GM12878 (cell line): ENCODE data around the gene DNAH17. TPM values are rescaled to one million over a fixed set of nuclear protein-coding genes. Genes with fewer than 3 reads are reported as not detected.

Source experiments
- ATAC-seq: fragments of 200-7000 bp; cut with Tn5 transposase; 3 replicates; pipeline ENCODE4 v1.9.1; 2020; ENCODE audit warnings: mild to moderate bottlenecking, moderate library complexity
- BruUV-seq: library from RNA; stranded (reverse); fragments of 400-500 nt; replicated peaks from 2 replicates; lab custom pipeline; 2021; lab: Mats Ljungman, UMichigan
- CTCF ChIA-PET: fragments of 300-600 bp; sonication (Branson Sonifier 250); formaldehyde crosslinking; extraction: SDS; loops from one replicate; lab custom pipeline; 2021; ENCODE audit warnings: inconsistent platforms; lab: Yijun Ruan, JAX
- POLR2A ChIA-PET: fragments of 350-600 bp; formaldehyde crosslinking; extraction: SDS; loops from one replicate; lab custom pipeline; 2021; ENCODE audit warnings: inconsistent platforms; lab: Charles Lee
- RAD21 ChIA-PET: fragments of 300-600 bp; sonication (Branson Sonifier 250); formaldehyde crosslinking; loops from one replicate; lab custom pipeline; 2023; ENCODE audit warnings: antibody characterized with exemption; ENCODE audit not compliant: unreplicated experiment; lab: Charles Lee
- SMC1A ChIA-PET: fragments of 300-600 bp; sonication (Branson Sonifier 250); formaldehyde crosslinking; loops from one replicate; lab custom pipeline; 2023; ENCODE audit not compliant: unreplicated experiment, uncharacterized antibody; lab: Charles Lee
- DNase-seq: peaks from one replicate; pipeline ENCODE4 v3.0.0-alpha.2; 2011; ENCODE audit warnings: low read depth, low spot score
- FAIRE-seq: peaks from 3 replicates; lab custom pipeline; 2011; peaks lifted over from hg19 to GRCh38; lab: Jason Lieb, UNC
- H2AFZ ChIP-seq: 2 replicates; pipeline ENCODE4 v1.6.0; 2011; ENCODE audit warnings: low read depth, low read length, control low read depth; ENCODE audit not compliant: control insufficient read depth
- H3K27ac ChIP-seq: 2 replicates; pipeline ENCODE4 v1.5.1; 2011; ENCODE audit warnings: control low read depth; ENCODE audit not compliant: control insufficient read depth, insufficient read depth
- H3K27me3 ChIP-seq, 2 experiments: replicated peaks in 1 of 2; 2 replicates each; pipeline versions ENCODE4 v1.6.0 to v1.6.1; 2011; ENCODE audit warnings: low read length in 1 of 2; ENCODE audit not compliant: control insufficient read depth in 2 of 2, insufficient read depth in 2 of 2
- H3K36me3 ChIP-seq, 2 experiments: 2 replicates each; pipeline ENCODE4 v1.5.1; 2011; ENCODE audit warnings: low read length in 1 of 2; ENCODE audit not compliant: control insufficient read depth in 2 of 2, insufficient read depth in 2 of 2
- H3K4me1 ChIP-seq: 2 replicates; pipeline ENCODE4 v1.6.1; 2011; ENCODE audit warnings: mild to moderate bottlenecking, low read length, moderate library complexity, mixed read lengths; ENCODE audit not compliant: control insufficient read depth, insufficient read depth
- H3K4me2 ChIP-seq: 2 replicates; pipeline ENCODE4 v1.6.0; 2011; ENCODE audit warnings: control low read depth; ENCODE audit not compliant: control insufficient read depth, insufficient read depth
- H3K4me3 ChIP-seq: fragments of 200-600 bp; sonication (generic); 2 replicates; pipeline ENCODE4 v1.5.1; 2016
- H3K79me2 ChIP-seq: 2 replicates; pipeline ENCODE4 v1.6.0; 2011; ENCODE audit warnings: low read length; ENCODE audit not compliant: control insufficient read depth, insufficient read depth
- H3K9ac ChIP-seq: 2 replicates; pipeline ENCODE4 v1.8.0; 2011; ENCODE audit warnings: low read length, control low read depth, mixed read lengths; ENCODE audit not compliant: control insufficient read depth, insufficient read depth
- H3K9me3 ChIP-seq: replicated peaks from 3 replicates; pipeline ENCODE4 v1.5.1; 2011; ENCODE audit warnings: mild to moderate bottlenecking, low read length; ENCODE audit not compliant: control insufficient read depth, insufficient read depth
- H4K20me1 ChIP-seq: 2 replicates; pipeline ENCODE4 v1.6.0; 2011; ENCODE audit not compliant: control insufficient read depth, insufficient read depth
- RELA ChIP-seq: fragments of 450-650 bp; IDR thresholded peaks from 2 replicates; pipeline ENCODE4 v1.8.0; 2014; ENCODE audit warnings: borderline replicate concordance; ENCODE audit not compliant: partially characterized antibody
- SUZ12 ChIP-seq: fragments of 200-600 bp; sonication (generic); IDR thresholded peaks from one replicate; pipeline ENCODE4 v1.6.1; 2018; ENCODE audit warnings: antibody characterized with exemption, mild to moderate bottlenecking; ENCODE audit not compliant: unreplicated experiment
- WGBS: methylation state at CpG from one replicate; pipeline ENCODE4 v1.1.6; 2016; ENCODE audit warnings: low lambda C conversion rate; ENCODE audit not compliant: insufficient replicate concordance, insufficient coverage; ENCODE audit errors: missing lambda C conversion rate; 5-methylcytosine and 5-hydroxymethylcytosine counted together
- in situ Hi-C: fragments of 300-500 bp; cut with MboI; formaldehyde crosslinking; loops from 9 replicates; pipeline ENCODE4 v1.14.3; 2018; ENCODE audit warnings: mixed read lengths
- intact Hi-C: fragments of 100-400 bp; cut with micrococcal nuclease; formaldehyde crosslinking; loops from one replicate; pipeline ENCODE4 v1.14.2; 2022; ENCODE audit not compliant: unreplicated experiment
- polyA plus RNA-seq, 11 experiments: library from polyadenylated mRNA; depleted of rRNA in 4 of 11; unstranded in 6 of 11; stranded (reverse) in 5 of 11; fragments of >200 nt; fragmentation: Nextera tagmentation in 4 of 11; fragmentation: Illumina TruSeq in 1 of 11; extraction: Ambion mirVana in 4 of 11; extraction: Trizol in 1 of 11; gene quantifications; 1 replicate in 1 of 11; 2 replicates in 10 of 11; pipeline versions ENCODE4 v1.2.1 to v1.2.3, GENCODE V29; 2011 to 2016; ENCODE audit warnings: inconsistent platforms in 2 of 11, missing spikeins in 2 of 11, low read depth in 1 of 11
- total RNA-seq, 4 experiments: library from RNA; depleted of rRNA in 3 of 4; stranded (reverse); fragments of >200 nt in 3 of 4; fragmentation: Illumina TruSeq in 1 of 4; extraction: Trizol in 1 of 4; gene quantifications; 2 replicates each; pipeline versions ENCODE4 v1.2.1 to v1.2.3, GENCODE V29; 2013 to 2021
- TF ChIP-seq, protein P1 (sequence below): IDR thresholded peaks from 2 replicates; pipeline ENCODE4 v1.6.1; 2012; ENCODE audit warnings: mild to moderate bottlenecking, low read depth, low read length

The DNAH17 gene
- total and polyA plus RNA-seq, 10 of the 15 experiments (the other 5 are each of a cell fraction or from before 2014, with no cell fraction given), result 0.16 to 2.9 (median 0.56) TPM

DNA sequence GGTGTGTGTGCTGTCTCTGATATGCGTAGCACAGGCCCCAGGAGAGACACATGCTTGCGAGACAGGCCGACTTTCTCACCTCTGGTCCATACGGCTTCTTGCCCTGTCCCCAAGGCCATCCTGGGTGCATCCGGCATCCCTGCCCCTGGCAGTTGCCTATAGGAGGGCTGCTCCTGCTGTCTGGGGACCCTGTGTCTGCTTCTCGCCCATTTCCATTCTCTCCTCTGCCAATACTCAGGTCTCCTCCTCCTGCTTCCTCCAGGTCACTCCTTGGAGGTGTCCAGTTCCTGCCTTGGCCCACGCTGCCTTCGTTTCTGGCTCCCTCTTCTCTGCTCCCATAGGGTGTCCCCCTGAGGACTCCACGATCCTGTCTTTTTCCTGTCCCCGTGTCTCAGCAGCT, 89.0 kb downstream of the DNAH17 start:
- no TSS peak for BruUV-seq
- H3K4me2 ChIP-seq, result peak overlapping the region; percentile 48
- no peak for FAIRE-seq
- no peaks in the 10 kb centered on the region for H3K9me3 ChIP-seq
- ChIA-PET RAD21 (no interaction called here), SMC1A (no interaction called here), POLR2A (no interaction called here), CTCF (interaction anchor here (0.6 kb wide), 1 partner anchor 157 kb away, joined by 4 read pairs; no protein-coding TSS in a partner anchor)
- H3K4me3 ChIP-seq, result 0 out of 2 replicates have a peak overlapping the region, but pooled peaks have one; percentile 22
- H3K9ac ChIP-seq, result peak overlapping the region; percentile 18; the same call in 1 of the 2 replicates
- peak overlapping the region; percentile 39 for H3K27ac ChIP-seq
- H4K20me1 ChIP-seq, result no peaks in the 10 kb centered on the region
- no peak for ATAC-seq
- no peak for DNase-seq
- TF ChIP-seq RELA, result no peak
- no peak for TF ChIP-seq SUZ12
- TF ChIP-seq, protein P1, sequence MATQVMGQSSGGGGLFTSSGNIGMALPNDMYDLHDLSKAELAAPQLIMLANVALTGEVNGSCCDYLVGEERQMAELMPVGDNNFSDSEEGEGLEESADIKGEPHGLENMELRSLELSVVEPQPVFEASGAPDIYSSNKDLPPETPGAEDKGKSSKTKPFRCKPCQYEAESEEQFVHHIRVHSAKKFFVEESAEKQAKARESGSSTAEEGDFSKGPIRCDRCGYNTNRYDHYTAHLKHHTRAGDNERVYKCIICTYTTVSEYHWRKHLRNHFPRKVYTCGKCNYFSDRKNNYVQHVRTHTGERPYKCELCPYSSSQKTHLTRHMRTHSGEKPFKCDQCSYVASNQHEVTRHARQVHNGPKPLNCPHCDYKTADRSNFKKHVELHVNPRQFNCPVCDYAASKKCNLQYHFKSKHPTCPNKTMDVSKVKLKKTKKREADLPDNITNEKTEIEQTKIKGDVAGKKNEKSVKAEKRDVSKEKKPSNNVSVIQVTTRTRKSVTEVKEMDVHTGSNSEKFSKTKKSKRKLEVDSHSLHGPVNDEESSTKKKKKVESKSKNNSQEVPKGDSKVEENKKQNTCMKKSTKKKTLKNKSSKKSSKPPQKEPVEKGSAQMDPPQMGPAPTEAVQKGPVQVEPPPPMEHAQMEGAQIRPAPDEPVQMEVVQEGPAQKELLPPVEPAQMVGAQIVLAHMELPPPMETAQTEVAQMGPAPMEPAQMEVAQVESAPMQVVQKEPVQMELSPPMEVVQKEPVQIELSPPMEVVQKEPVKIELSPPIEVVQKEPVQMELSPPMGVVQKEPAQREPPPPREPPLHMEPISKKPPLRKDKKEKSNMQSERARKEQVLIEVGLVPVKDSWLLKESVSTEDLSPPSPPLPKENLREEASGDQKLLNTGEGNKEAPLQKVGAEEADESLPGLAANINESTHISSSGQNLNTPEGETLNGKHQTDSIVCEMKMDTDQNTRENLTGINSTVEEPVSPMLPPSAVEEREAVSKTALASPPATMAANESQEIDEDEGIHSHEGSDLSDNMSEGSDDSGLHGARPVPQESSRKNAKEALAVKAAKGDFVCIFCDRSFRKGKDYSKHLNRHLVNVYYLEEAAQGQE, result no peak
- peaks cover 41% of the 10 kb centered on the region for H3K79me2 ChIP-seq
- H3K4me1 ChIP-seq, result peaks cover 7% of the 10 kb centered on the region
- H2AFZ ChIP-seq, result no peak overlapping the region
- H3K27me3 ChIP-seq, result no peaks in the 10 kb centered on the region
- no peaks in the 10 kb centered on the region for H3K36me3 ChIP-seq
- WGBS, result 23% methylated on average over 10 of the region's 10 CpGs
- intact Hi-C loops (loop anchor here (5.0 kb wide), 1 partner anchor 41 kb away; no protein-coding TSS in a partner anchor), in situ Hi-C loops (no loop called here)
